Stomach (tissue), 9 donors: ENCODE measurements around the gene ADORA2B. TPM values are rescaled to one million over a fixed set of nuclear protein-coding genes. Genes with fewer than 3 reads are reported as not detected.

Source experiments
- DNase-seq, 2 donors: peaks; one replicate each; pipeline versions ENCODE4 v3.0.0 to v3.0.0-alpha.2; 2013 to 2019
- H3K27ac ChIP-seq, 5 donors: fragments of 200-600 bp in 4 of 5; sonication (generic) in 4 of 5; one replicate each; pipeline ENCODE4 v1.5.1; 2013 to 2019; ENCODE audit warnings: mild to moderate bottlenecking in 1 of 5, moderate library complexity in 1 of 5
- H3K27me3 ChIP-seq, 3 donors: fragments of 200-600 bp; sonication (generic); one replicate each; pipeline ENCODE4 v1.5.1; 2017 to 2019; ENCODE audit warnings: mixed run types in 1 of 3
- H3K36me3 ChIP-seq, 4 donors: fragments of 200-600 bp; sonication (generic); 1 replicate in 3 of 4; 2 replicates in 1 of 4; pipeline ENCODE4 v1.5.1; 2016 to 2019
- H3K4me1 ChIP-seq, 4 donors: fragments of 200-600 bp; sonication (generic); one replicate each; pipeline ENCODE4 v1.5.1; 2016 to 2019
- H3K4me3 ChIP-seq, 4 donors: fragments of 200-600 bp; sonication (generic) in 3 of 4; one replicate each; pipeline ENCODE4 v1.5.1; 2016 to 2019; ENCODE audit warnings: mild to moderate bottlenecking in 1 of 4
- H3K9me3 ChIP-seq, 4 donors: fragments of 200-600 bp; sonication (generic); one replicate each; pipeline ENCODE4 v1.5.1; 2016 to 2019
- CTCF ChIP-seq, 7 experiments: fragments of 450-650 bp in 4 of 7; fragments of 200-600 bp in 3 of 7; sonication (generic) in 3 of 7; IDR thresholded peaks; one replicate each; pipeline ENCODE4 v1.5.1; 2016 to 2019; ENCODE audit warnings: antibody characterized with exemption in 7 of 7, control low read depth in 2 of 7, mild to moderate bottlenecking in 1 of 7
- EP300 ChIP-seq: sonication (generic); formaldehyde crosslinking; IDR thresholded peaks from one replicate; pipeline ENCODE4 v1.6.1; 2017; ENCODE audit warnings: antibody characterized with exemption
- POLR2A ChIP-seq, 4 donors: fragments of 450-650 bp; IDR thresholded peaks; one replicate each; pipeline ENCODE4 v1.6.1; 2016; ENCODE audit warnings: antibody characterized with exemption in 4 of 4, control low read depth in 2 of 4, mild to moderate bottlenecking in 1 of 4, moderate library complexity in 1 of 4
- POLR2AphosphoS5 ChIP-seq, 3 donors: sonication (generic); formaldehyde crosslinking; IDR thresholded peaks; one replicate each; pipeline ENCODE4 v1.6.1; 2016; ENCODE audit warnings: antibody characterized with exemption in 3 of 3
- WGBS, 5 donors: extraction: QIAGEN DNeasy Blood & Tissue Kit in 3 of 5; methylation state at CpG; one replicate each; pipeline versions ENCODE4 v1.1.5 to v1.1.7; 2013 to 2018; 5-methylcytosine and 5-hydroxymethylcytosine counted together
- intact Hi-C: fragments of 100-400 bp; cut with DNase I; formaldehyde crosslinking; loops from one replicate; pipeline ENCODE4 v1.15.1; 2023; ENCODE audit warnings: low total_unique reads
- polyA plus RNA-seq, 3 donors: library from polyadenylated mRNA; stranded (reverse); fragments of 200-250 nt; gene quantifications; one replicate each; pipeline ENCODE4 v1.2.3, GENCODE V29; 2013
- total RNA-seq, 5 donors: library from RNA; depleted of rRNA; stranded (reverse); fragments of >200 nt; gene quantifications; one replicate each; pipeline versions ENCODE4 v1.1.0 to v1.2.3, GENCODE V29; 2014 to 2016
- donor health status: healthy with polysubstance abuse.
- donor health status: Bipolar disorder and iron deficiency.
- donor health status: healthy.

Gene ADORA2B
- total and polyA plus RNA-seq, 8 donors = 0.25 to 18.8 (median 2.1) TPM; not detected in 2

DNA sequence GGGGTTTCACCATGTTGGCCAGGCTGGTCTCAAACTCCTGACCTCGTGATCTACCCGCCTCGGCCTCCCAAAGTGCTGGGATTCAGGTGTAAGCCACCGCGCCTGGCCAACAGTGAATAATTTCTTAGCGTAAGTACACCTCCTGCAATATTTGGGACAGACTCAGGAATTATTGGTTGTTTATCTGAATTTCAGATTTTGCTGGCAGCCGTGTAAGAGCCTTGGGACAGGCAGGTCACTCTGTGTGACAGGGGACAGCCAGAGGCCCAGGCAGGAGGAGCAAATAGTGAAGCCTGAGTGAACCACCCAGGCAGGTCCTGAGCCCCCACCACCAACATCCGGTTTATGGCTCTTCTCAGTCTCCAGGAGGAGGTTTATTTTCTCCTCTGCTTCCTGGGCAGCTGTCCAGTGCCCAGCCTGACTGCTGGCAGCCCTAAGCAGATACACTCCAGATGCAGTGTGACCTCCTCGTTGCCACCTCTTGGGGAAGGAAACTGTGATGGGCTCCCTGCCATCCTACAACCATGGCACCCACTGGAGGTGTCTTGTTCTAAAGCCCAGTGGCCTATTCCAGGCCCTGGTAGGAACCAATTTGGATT lies 26.2 kb upstream of the ADORA2B start:
- DNase-seq = peak in 1 of 2 donors; percentile 29
- no peak overlapping the region for H3K27ac ChIP-seq
- H3K9me3 ChIP-seq = peaks cover 0 to 6% (median 0%) of the 10 kb centered on the region in 4 donors
- H3K36me3 ChIP-seq = no peaks in the 10 kb centered on the region
- peaks cover 0 to 15% (median 13%) of the 10 kb centered on the region in 3 donors for H3K27me3 ChIP-seq
- 78 to 83% (median 80%) methylated on average over 9 of the region's 9 CpGs for WGBS, 5 donors
- H3K4me3 ChIP-seq = no peak overlapping the region
- intact Hi-C loops = no loop called here
- H3K4me1 ChIP-seq = peaks cover 5 to 21% (median 14%) of the 10 kb centered on the region in 4 donors
- no peak for TF ChIP-seq POLR2A (IDR thresholded peaks at IDR 0.05)
- TF ChIP-seq CTCF (IDR thresholded peaks at IDR 0.05) = no peak
- peak in 1 of 3 donors; percentile 60 for TF ChIP-seq POLR2AphosphoS5 (IDR thresholded peaks at IDR 0.05)
- TF ChIP-seq EP300 = no peak

DNA sequence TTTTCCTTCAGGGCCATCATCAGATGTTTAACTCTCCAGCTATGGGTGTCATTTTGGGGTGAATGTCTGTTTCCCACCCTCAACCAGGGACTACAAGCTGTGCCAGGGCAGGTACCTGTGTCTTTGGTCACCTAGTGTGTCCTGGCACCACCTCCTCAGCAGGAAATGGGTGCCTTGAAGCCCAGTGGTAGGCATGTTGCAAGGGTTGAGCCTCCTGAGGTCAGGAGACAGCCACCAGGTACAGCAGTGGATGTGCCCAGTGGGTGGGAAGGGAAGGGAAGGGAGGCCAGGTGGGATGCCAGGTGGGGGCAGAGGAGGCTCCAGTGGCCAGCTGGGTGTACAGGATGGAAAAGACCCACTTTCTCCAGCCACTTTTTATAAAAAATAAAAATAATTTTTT lies 25.5 kb upstream of the ADORA2B start:
- Histone ChIP-seq H3K27me3 (peaks cover 0 to 15% (median 13%) of the 10 kb centered on the region in 3 donors), H3K27ac (no peak overlapping the region), H3K4me3 (no peak overlapping the region), H3K36me3 (no peaks in the 10 kb centered on the region), H3K4me1 (peaks cover 5 to 20% (median 13%) of the 10 kb centered on the region in 4 donors), H3K9me3 (peaks cover 0 to 6% (median 0%) of the 10 kb centered on the region in 4 donors)
- TF ChIP-seq CTCF (IDR thresholded peaks at IDR 0.05) = no peak
- no peak for TF ChIP-seq EP300
- TF ChIP-seq POLR2A (IDR thresholded peaks at IDR 0.05) = no peak
- intact Hi-C loops = no loop called here
- no peak for DNase-seq

GRCh38 chr17:15920758-15921239 lies 24.1 kb upstream of the ADORA2B start:
- TF ChIP-seq POLR2AphosphoS5 (IDR thresholded peaks at IDR 0.05) = peak in 1 of 3 donors; percentile 28
- TF ChIP-seq EP300 = no peak
- intact Hi-C loops = no loop called here
- H3K4me3 ChIP-seq = no peak overlapping the region
- no peak for DNase-seq
- H3K4me1 ChIP-seq = peaks cover 5 to 25% (median 13%) of the 10 kb centered on the region in 4 donors
- H3K9me3 ChIP-seq = peaks cover 0 to 6% (median 0%) of the 10 kb centered on the region in 4 donors
- 65 to 89% (median 85%) methylated on average over 9 of the region's 9 CpGs for WGBS, 5 donors
- H3K36me3 ChIP-seq = no peaks in the 10 kb centered on the region
- no peak overlapping the region for H3K27ac ChIP-seq
- peaks cover 0 to 15% (median 13%) of the 10 kb centered on the region in 3 donors for H3K27me3 ChIP-seq

DNA sequence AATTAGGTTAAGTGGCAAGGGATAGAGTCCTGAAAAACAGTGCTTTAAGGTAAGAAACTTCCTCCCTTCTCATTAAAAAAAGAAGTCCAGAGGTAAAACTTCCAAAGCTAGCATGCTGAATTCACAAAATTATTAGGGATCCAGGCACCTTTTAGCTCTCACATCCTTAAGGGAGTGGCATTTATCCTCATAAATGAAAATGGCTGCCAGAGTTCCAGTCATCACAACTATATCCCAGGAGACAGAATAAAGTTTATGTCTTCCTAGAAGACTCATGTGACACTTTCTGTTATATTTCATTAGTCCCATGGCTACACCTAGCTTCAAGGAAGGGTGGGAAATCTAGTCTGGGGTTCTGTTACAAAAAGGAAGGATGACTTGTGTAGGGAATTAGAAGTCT lies 23.3 kb upstream of the ADORA2B start:
- no peak for DNase-seq
- H3K36me3 ChIP-seq = no peaks in the 10 kb centered on the region
- TF ChIP-seq CTCF (IDR thresholded peaks at IDR 0.05) = no peak
- no peak for TF ChIP-seq EP300
- no peak for TF ChIP-seq POLR2AphosphoS5 (IDR thresholded peaks at IDR 0.05)
- no peak for TF ChIP-seq POLR2A (IDR thresholded peaks at IDR 0.05)
- peaks cover 0 to 6% (median 0%) of the 10 kb centered on the region in 4 donors for H3K9me3 ChIP-seq
- no peak overlapping the region for H3K4me3 ChIP-seq
- no peak overlapping the region for H3K27ac ChIP-seq
- intact Hi-C loops = no loop called here
- peaks cover 0 to 18% (median 13%) of the 10 kb centered on the region in 3 donors for H3K27me3 ChIP-seq
- H3K4me1 ChIP-seq = peaks cover 5 to 32% (median 13%) of the 10 kb centered on the region in 4 donors

GRCh38 chr17:15922586-15922985 lies 22.3 kb upstream of the ADORA2B start:
- TF ChIP-seq POLR2A (IDR thresholded peaks at IDR 0.05) = no peak
- TF ChIP-seq CTCF (IDR thresholded peaks at IDR 0.05) = no peak
- TF ChIP-seq POLR2AphosphoS5 (IDR thresholded peaks at IDR 0.05) = no peak
- no peak for TF ChIP-seq EP300
- no peak overlapping the region for H3K4me3 ChIP-seq
- H3K9me3 ChIP-seq = peaks cover 0 to 6% (median 0%) of the 10 kb centered on the region in 4 donors
- peaks cover under 1 to 26% (median 8%) of the 10 kb centered on the region in 4 donors for H3K4me1 ChIP-seq
- no peaks in the 10 kb centered on the region for H3K36me3 ChIP-seq
- no peak overlapping the region for H3K27ac ChIP-seq
- peaks cover 0 to 10% (median 9%) of the 10 kb centered on the region in 3 donors for H3K27me3 ChIP-seq
- no peak for DNase-seq
- WGBS, 5 donors = 61 to 73% (median 63%) methylated on average over 1 of the region's 1 CpG
- intact Hi-C loops = no loop called here
